Liver (tissue), 9 donors: ENCODE data around the gene NFIB. TPM values are rescaled to one million over a fixed set of nuclear protein-coding genes. Genes with fewer than 3 reads are reported as not detected.

ENCODE experiments used
- DNase-seq: peaks from one replicate; pipeline ENCODE4 v3.0.0-alpha.2; 2017; ENCODE audit warnings: low spot score
- H3K27ac ChIP-seq, 2 donors: one replicate each; pipeline ENCODE4 v1.7.0; 2013; ENCODE audit warnings: inconsistent platforms in 2 of 2, low read length in 2 of 2, control low read depth in 1 of 2, low read depth in 1 of 2, mild to moderate bottlenecking in 1 of 2
- H3K27me3 ChIP-seq, 4 donors: one replicate each; pipeline versions ENCODE4 v1.6.1 to v1.7.0; 2013; ENCODE audit warnings: low read length in 3 of 4, inconsistent platforms in 1 of 4, mild to moderate bottlenecking in 1 of 4, moderate library complexity in 1 of 4; ENCODE audit not compliant: control insufficient read depth in 4 of 4, insufficient read depth in 4 of 4
- H3K36me3 ChIP-seq, 4 donors: one replicate each; pipeline versions ENCODE4 v1.6.1 to v1.7.0; 2013; ENCODE audit warnings: low read length in 3 of 4, mild to moderate bottlenecking in 3 of 4, low read depth in 1 of 4, moderate library complexity in 1 of 4; ENCODE audit not compliant: control insufficient read depth in 4 of 4, insufficient read depth in 3 of 4
- H3K4me1 ChIP-seq, 4 donors: one replicate each; pipeline versions ENCODE4 v1.6.1 to v1.7.0; 2013; ENCODE audit warnings: low read length in 3 of 4, mild to moderate bottlenecking in 3 of 4, moderate library complexity in 1 of 4; ENCODE audit not compliant: control insufficient read depth in 4 of 4, insufficient read depth in 4 of 4
- H3K4me3 ChIP-seq, 3 donors: one replicate each; pipeline versions ENCODE4 v1.6.1 to v1.7.0; 2013; ENCODE audit warnings: low read length in 3 of 3, control low read depth in 1 of 3, low read depth in 1 of 3, mild to moderate bottlenecking in 1 of 3
- H3K9ac ChIP-seq, 2 donors: one replicate each; pipeline ENCODE4 v1.7.0; 2013; ENCODE audit warnings: low read length in 2 of 2, mild to moderate bottlenecking in 2 of 2, moderate library complexity in 2 of 2, control low read depth in 1 of 2, low read depth in 1 of 2
- H3K9me3 ChIP-seq, 4 donors: one replicate each; pipeline versions ENCODE4 v1.6.1 to v1.7.0; 2013; ENCODE audit warnings: low read length in 3 of 4; ENCODE audit not compliant: control insufficient read depth in 4 of 4
- CTCF ChIP-seq: fragments of 150-350 bp; IDR thresholded peaks from 2 replicates; pipeline ENCODE4 v1.5.1; 2017; ENCODE audit warnings: improper control_type of control experiment, low read depth, low read length; ENCODE audit not compliant: missing input control
- EGR1 ChIP-seq, 2 donors: IDR thresholded peaks; 2 replicates each; pipeline ENCODE4 v1.6.1; 2016 to 2018; ENCODE audit warnings: antibody characterized with exemption in 2 of 2, low read depth in 2 of 2
- FOXA1 ChIP-seq: IDR thresholded peaks from 2 replicates; pipeline ENCODE4 v1.6.1; 2016; ENCODE audit warnings: antibody characterized with exemption
- FOXA2 ChIP-seq: IDR thresholded peaks from 2 replicates; pipeline ENCODE4 v1.6.1; 2016; ENCODE audit warnings: antibody characterized with exemption
- GABPA ChIP-seq, 2 donors: IDR thresholded peaks in 1 of 2; conservative IDR thresholded peaks in 1 of 2; 2 replicates each; pipeline ENCODE4 v1.6.1; 2016; ENCODE audit warnings: antibody characterized with exemption in 2 of 2, mild to moderate bottlenecking in 1 of 2, moderate library complexity in 1 of 2
- HNF4A ChIP-seq, 2 donors: conservative IDR thresholded peaks; 2 replicates each; pipeline ENCODE4 v1.6.1; 2016; ENCODE audit warnings: antibody characterized with exemption in 2 of 2, mild to moderate bottlenecking in 2 of 2
- HNF4G ChIP-seq: IDR thresholded peaks from 2 replicates; pipeline ENCODE4 v1.6.1; 2016; ENCODE audit warnings: antibody characterized with exemption
- JUND ChIP-seq, 2 donors: IDR thresholded peaks; 2 replicates each; pipeline ENCODE4 v1.6.1; 2016; ENCODE audit warnings: antibody characterized with exemption in 2 of 2
- MAX ChIP-seq: IDR thresholded peaks from 2 replicates; pipeline ENCODE4 v1.6.1; 2016; ENCODE audit warnings: antibody characterized with exemption
- NR2F2 ChIP-seq: IDR thresholded peaks from 2 replicates; pipeline ENCODE4 v1.6.1; 2016; ENCODE audit warnings: antibody characterized with exemption
- RAD21 ChIP-seq, 2 donors: IDR thresholded peaks; 2 replicates each; pipeline ENCODE4 v1.6.1; 2016; ENCODE audit warnings: antibody characterized with exemption in 2 of 2, mild to moderate bottlenecking in 2 of 2
- RXRA ChIP-seq, 2 donors: IDR thresholded peaks; 2 replicates each; pipeline ENCODE4 v1.6.1; 2017 to 2018; ENCODE audit warnings: antibody characterized with exemption in 2 of 2, mild to moderate bottlenecking in 1 of 2
- SP1 ChIP-seq: IDR thresholded peaks from 2 replicates; pipeline ENCODE4 v1.6.1; 2018; ENCODE audit warnings: antibody characterized with exemption, mild to moderate bottlenecking
- TAF1 ChIP-seq: conservative IDR thresholded peaks from 2 replicates; pipeline ENCODE4 v1.6.1; 2016; ENCODE audit warnings: antibody characterized with exemption, mild to moderate bottlenecking
- ZBTB33 ChIP-seq: IDR thresholded peaks from 2 replicates; pipeline ENCODE4 v1.6.1; 2016; ENCODE audit warnings: antibody characterized with exemption
- WGBS: extraction: QIAGEN DNeasy Blood & Tissue Kit; methylation state at CpG from one replicate; pipeline ENCODE4 v1.1.7; 2013; 5-methylcytosine and 5-hydroxymethylcytosine counted together
- polyA plus RNA-seq, 2 donors: library from polyadenylated mRNA; stranded (reverse) in 1 of 2; unstranded in 1 of 2; fragments of 200-250 nt in 1 of 2; fragments of >200 nt in 1 of 2; fragmentation: Nextera tagmentation in 1 of 2; extraction: Ambion mirVana in 1 of 2; gene quantifications; one replicate each; pipeline versions ENCODE4 v1.2.1 to v1.2.3, GENCODE V29; 2013 to 2015
- total RNA-seq, 2 donors: library from RNA; depleted of rRNA; stranded (reverse); fragments of >200 nt; gene quantifications; one replicate each; pipeline ENCODE4 v1.2.3, GENCODE V29; 2014
- TF ChIP-seq, protein P1 (sequence below): IDR thresholded peaks from 2 replicates; pipeline ENCODE4 v1.6.1; 2016; ENCODE audit warnings: antibody characterized with exemption
- TF ChIP-seq, protein P2 (sequence below): IDR thresholded peaks from 2 replicates; pipeline ENCODE4 v1.6.1; 2016; ENCODE audit warnings: antibody characterized with exemption, mild to moderate bottlenecking
- donor health status: healthy.
- donor health status: healthy.
- donor health status: healthy.
- donor health status: healthy.
- donor health status: healthy.

The NFIB gene
- total and polyA plus RNA-seq, 4 donors: 3.2 to 23.2 (median 8.0) TPM

- WGBS: 91% methylated on average over 4 of the region's 4 CpGs
- DNase-seq: no peak
- Histone ChIP-seq H3K4me3 (no peak overlapping the region), H3K27me3 (no peaks in the 10 kb centered on the region), H3K36me3 (no peaks in the 10 kb centered on the region), H3K9ac (no peak overlapping the region), H3K4me1 (peaks cover 3 to 22% (median 13%) of the 10 kb centered on the region in 4 donors), H3K27ac (no peak overlapping the region), H3K9me3 (no peaks in the 10 kb centered on the region)
- TF ChIP-seq RXRA (IDR thresholded peaks at IDR 0.05) (no peak), TAF1 (no peak), JUND (IDR thresholded peaks at IDR 0.05) (no peak), FOXA2 (no peak), EGR1 (IDR thresholded peaks at IDR 0.05; ENCODE audit: low read depth in 2 of 2) (no peak), FOXA1 (no peak), RAD21 (IDR thresholded peaks at IDR 0.05) (no peak), HNF4G (no peak), GABPA (IDR thresholded peaks at IDR 0.05 in 1 of 2, conservative IDR thresholded peaks at IDR 0.05 in 1 of 2) (no peak), NR2F2 (no peak), CTCF (no peak), SP1 (no peak), MAX (no peak), HNF4A (conservative IDR thresholded peaks at IDR 0.05) (no peak)
- TF ChIP-seq, protein P1, sequence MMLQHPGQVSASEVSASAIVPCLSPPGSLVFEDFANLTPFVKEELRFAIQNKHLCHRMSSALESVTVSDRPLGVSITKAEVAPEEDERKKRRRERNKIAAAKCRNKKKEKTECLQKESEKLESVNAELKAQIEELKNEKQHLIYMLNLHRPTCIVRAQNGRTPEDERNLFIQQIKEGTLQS: no peak
- TF ChIP-seq, protein P2, sequence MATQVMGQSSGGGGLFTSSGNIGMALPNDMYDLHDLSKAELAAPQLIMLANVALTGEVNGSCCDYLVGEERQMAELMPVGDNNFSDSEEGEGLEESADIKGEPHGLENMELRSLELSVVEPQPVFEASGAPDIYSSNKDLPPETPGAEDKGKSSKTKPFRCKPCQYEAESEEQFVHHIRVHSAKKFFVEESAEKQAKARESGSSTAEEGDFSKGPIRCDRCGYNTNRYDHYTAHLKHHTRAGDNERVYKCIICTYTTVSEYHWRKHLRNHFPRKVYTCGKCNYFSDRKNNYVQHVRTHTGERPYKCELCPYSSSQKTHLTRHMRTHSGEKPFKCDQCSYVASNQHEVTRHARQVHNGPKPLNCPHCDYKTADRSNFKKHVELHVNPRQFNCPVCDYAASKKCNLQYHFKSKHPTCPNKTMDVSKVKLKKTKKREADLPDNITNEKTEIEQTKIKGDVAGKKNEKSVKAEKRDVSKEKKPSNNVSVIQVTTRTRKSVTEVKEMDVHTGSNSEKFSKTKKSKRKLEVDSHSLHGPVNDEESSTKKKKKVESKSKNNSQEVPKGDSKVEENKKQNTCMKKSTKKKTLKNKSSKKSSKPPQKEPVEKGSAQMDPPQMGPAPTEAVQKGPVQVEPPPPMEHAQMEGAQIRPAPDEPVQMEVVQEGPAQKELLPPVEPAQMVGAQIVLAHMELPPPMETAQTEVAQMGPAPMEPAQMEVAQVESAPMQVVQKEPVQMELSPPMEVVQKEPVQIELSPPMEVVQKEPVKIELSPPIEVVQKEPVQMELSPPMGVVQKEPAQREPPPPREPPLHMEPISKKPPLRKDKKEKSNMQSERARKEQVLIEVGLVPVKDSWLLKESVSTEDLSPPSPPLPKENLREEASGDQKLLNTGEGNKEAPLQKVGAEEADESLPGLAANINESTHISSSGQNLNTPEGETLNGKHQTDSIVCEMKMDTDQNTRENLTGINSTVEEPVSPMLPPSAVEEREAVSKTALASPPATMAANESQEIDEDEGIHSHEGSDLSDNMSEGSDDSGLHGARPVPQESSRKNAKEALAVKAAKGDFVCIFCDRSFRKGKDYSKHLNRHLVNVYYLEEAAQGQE: no peak
These were observed 116.5 kb downstream of the NFIB start for GRCh38 chr9:14197325-14197858.

DNA sequence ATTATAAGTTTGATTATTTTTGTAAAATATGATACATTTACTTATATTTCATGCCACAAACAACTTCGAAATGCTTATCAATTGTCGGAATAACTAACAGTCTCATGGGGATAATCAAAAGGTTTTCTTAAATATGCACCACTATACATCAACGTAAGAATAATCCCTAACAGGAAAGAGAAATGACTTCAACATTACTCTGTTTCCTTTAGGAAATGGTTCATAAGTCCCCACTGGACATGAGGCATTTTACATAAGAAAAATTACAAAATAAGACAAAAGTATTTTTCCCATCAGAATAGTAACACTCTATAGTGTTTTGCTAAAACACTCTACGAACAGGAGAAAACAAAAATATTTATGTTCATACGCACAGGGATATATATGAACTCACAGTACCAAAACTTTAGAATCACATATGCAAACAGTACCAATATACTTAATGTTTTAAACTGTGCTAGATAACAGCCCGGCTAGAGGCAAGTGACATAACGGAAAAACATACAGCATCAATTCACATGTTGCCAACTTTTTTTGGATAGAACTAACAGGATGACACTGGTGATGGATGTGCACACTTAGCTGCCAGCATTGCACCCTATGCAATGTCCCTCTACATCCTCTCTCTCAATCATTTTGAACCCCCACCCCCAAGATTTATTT lies 120.5 kb downstream of the NFIB start:
- no peaks in the 10 kb centered on the region for H3K9me3 ChIP-seq
- H3K4me1 ChIP-seq: peaks cover under 1 to 6% (median 3%) of the 10 kb centered on the region in 4 donors
- 85% methylated on average over 7 of the region's 7 CpGs for WGBS
- TF ChIP-seq RAD21 (IDR thresholded peaks at IDR 0.05): no peak
- no peak for TF ChIP-seq ZBTB33
- TF ChIP-seq SP1: no peak
- TF ChIP-seq, protein P2: no peak
- no peak for TF ChIP-seq JUND (IDR thresholded peaks at IDR 0.05)
- no peak for TF ChIP-seq FOXA2
- no peak for TF ChIP-seq CTCF
- no peak for TF ChIP-seq HNF4A (conservative IDR thresholded peaks at IDR 0.05)
- no peak for TF ChIP-seq RXRA (IDR thresholded peaks at IDR 0.05)

More for the DNA sequence above, 120.5 kb downstream of the NFIB start:
- no peak for DNase-seq
- Histone ChIP-seq H3K36me3 (no peaks in the 10 kb centered on the region), H3K27me3 (no peaks in the 10 kb centered on the region), H3K27ac (no peak overlapping the region), H3K4me3 (no peak overlapping the region), H3K9ac (no peak overlapping the region)
